GM21447 (cell line): ENCODE data around the gene VEGFA.

Experiments
- ATAC-seq: cut with Tn5 transposase; IDR thresholded peaks from one replicate; pipeline ENCODE4 v1.9.1; 2021; ENCODE audit not compliant: unreplicated experiment

VEGFA gene

DNA sequence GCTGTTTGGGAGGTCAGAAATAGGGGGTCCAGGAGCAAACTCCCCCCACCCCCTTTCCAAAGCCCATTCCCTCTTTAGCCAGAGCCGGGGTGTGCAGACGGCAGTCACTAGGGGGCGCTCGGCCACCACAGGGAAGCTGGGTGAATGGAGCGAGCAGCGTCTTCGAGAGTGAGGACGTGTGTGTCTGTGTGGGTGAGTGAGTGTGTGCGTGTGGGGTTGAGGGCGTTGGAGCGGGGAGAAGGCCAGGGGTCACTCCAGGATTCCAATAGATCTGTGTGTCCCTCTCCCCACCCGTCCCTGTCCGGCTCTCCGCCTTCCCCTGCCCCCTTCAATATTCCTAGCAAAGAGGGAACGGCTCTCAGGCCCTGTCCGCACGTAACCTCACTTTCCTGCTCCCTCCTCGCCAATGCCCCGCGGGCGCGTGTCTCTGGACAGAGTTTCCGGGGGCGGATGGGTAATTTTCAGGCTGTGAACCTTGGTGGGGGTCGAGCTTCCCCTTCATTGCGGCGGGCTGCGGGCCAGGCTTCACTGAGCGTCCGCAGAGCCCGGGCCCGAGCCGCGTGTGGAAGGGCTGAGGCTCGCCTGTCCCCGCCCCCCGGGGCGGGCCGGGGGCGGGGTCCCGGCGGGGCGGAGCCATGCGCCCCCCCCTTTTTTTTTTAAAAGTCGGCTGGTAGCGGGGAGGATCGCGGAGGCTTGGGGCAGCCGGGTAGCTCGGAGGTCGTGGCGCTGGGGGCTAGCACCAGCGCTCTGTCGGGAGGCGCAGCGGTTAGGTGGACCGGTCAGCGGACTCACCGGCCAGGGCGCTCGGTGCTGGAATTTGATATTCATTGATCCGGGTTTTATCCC, at the start of gene VEGFA:
VEGFA (plus strand) TSS at position 686 of the 846 bp plus-strand sequence.
- ATAC-seq = peak; percentile 58

DNA sequence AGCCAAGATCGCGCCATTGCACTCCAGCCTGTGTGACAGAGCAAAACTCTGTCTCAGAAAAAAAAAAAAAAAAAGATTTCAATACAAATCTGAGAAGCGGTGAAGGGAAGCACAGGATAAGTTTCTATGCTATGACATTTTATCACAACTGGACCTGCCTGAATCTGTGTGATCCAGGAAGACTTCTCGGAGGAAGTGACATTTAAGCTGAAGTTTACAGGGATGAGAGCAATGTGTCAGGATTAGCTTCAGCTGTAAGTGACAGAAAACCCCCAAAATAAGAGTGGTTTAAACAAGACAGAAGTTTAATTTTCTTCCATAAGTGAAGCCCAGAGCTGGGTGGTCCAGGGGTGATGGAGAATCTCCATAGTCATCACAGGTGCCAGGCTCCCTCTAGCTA, 49.0 kb upstream of the VEGFA start:
- ATAC-seq = no peak

DNA sequence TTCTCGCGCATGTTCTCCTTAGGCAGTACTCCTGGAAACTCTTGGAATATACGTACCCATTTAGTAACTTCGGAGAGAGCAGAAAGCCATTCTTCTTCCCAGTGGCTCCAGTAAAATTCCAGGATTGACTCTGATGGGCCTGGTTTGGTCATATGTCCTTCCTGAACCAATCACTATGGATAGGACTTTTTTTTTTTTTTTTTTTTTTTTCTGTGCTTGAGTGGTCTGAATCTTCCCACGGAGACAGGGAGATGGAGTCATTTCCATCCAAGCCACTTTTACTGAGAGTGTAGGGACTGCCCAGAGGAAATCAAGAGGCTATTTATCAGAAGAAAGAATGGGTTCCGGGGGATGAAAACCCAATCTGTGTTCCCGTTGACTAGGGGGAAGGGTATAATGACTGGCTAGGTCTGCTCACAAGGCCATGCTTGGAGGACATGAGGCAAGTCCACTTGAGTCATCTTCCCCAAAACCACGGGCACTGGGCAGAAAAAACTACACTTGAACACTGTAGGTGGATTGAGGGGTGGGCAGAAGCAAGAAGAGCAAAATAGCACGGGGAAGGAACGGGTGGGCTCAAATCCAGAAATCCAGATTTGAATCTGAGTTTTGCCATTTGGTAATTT, 47.0 kb upstream of the VEGFA start:
- no peak for ATAC-seq

DNA sequence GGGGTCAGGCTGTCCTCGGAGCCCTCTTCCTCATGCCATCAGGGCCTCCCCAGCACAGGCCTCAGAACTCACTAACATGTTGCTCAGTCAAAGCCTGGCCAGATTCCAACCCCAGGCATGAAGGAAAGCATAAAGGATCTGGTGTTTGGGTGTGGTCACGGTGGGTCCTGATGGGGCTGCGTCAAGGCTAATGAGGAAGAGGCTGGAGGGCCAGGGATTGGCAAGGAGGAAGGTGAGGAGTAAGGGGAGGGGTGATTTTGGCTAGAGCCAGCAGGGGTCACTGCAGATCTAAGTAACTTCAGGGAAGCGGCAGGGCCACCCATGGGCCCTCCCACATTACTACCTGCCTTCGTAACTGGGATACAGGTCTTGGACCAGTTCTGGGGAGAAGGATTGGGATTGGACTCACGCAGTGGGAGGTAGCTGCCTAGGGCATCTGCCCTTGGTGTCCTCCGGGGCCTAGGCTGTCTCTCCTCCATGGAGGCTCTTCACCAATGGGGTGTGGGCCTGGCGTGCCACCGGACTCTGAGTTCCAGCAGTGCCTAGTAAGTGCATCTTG, 46.2 kb upstream of the VEGFA start:
- ATAC-seq = peak; percentile 60

DNA sequence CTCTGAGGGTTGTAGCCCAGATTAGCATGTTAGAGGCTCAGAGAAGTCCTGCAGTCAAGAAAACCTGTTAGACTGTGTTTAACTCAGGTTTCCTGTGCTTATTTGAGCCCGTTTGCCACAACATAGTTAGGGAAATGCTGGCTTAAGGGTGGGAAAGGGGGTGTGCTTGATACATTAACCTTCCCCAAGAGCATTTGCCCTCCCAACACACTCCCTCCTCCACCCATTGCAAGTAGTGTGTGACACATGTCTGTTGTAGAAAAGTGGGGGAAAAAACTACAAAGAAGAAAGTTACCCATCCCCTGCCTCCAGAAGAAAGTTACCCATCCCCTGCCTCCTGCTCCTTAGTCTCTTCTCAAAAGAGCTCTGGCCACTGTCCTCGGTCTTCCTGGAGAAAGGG, 45.7 kb upstream of the VEGFA start:
- ATAC-seq = no peak

DNA sequence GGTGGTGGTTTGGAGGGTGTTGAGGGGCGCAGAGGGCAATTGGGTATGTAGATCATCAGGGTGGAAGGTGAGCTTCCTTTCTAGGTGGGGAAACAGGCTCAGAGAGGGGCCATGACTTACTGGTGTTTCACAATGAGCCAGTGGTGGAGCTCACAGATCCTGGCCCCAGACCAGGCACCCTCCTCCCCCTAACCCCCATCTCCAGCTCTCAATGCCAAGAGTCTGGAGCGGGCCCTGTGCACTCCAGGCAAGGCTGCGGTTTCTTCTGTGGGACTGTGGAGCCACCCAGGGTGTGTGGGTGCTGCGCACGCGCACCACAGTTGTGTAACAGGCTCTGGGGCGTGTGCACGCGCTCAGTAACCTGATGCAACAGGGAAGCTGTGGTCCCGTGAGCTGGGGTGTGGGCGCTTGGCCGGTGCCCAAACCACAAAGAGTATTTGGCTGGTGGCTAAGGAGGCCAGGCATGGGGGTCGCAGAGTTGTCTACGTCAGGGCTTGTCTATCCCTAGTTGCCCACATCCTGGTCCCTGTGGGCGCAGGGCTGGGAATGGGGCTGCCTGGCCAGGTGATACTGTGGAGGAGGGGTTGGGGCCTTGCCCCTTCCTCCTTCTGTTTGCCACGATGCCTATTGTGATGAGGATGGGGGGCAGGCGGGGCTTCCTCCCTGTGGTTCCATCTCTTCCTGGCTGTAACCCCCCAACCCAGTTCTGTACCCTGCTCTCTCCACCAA, 44.9 kb upstream of the VEGFA start:
- peak; percentile 57 for ATAC-seq

DNA sequence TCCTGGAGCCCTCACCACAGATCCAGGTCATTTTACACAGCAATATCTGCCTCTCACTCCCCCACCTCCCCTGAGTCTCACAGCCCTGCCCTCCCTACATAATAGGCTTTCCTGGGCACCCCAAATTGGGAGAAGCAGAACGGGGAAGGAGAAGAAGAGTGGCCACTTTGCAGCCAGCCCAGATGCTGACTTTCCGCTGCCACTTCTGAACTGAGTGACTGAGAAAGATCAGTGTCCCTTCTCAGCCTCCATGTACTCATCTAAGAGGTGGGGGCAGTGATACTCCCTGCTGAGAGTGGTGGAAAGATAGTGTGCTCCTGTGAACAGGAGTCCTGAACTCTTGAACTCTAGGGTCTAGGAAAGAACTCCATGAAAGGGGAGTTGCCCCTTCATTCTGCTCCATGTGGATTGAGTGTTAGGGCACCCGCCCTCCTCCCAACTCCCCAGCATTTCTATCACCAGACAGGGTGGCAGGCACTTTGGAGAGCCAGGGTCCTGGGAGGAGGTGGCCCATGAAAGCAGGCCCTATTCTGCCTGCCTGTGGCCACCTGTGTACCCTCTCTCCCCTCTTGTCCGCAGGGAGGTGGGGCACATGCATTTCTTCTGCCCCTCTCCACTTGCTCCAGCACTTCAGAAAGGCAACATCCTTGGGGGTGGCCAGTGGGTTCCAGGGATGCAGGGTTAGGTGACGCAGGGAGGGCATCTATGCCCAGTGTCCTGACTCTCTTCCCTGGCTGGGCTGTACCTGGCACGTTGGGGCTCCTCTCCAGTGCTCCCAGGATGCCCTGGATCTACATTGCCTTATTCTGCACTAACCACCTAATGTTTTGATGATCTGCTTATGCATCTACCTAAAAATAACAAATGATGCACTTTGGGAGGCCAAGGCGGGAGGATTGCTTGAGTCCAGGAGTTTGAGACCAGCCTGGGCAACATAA, 44.1 kb upstream of the VEGFA start:
- no peak for ATAC-seq

DNA sequence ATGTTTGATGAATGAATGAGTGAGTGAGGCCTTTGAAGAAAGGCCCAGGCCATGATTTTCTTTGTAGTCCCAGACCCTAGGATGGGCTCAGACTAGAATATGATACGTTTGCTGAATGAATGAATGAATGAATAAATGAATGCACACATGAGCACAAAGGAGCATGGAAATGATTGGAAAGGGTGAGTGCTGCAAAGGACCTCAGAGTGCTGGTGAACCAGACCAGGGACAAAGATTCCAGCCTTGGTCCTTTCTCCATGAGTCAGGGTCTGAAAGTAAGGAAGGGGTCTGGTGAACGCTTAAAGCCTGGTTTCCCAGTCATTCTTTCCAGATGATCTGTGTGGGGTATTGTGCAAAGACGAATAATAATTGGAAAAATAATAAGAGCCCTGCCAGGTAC, 42.4 kb upstream of the VEGFA start:
- no peak for ATAC-seq

DNA sequence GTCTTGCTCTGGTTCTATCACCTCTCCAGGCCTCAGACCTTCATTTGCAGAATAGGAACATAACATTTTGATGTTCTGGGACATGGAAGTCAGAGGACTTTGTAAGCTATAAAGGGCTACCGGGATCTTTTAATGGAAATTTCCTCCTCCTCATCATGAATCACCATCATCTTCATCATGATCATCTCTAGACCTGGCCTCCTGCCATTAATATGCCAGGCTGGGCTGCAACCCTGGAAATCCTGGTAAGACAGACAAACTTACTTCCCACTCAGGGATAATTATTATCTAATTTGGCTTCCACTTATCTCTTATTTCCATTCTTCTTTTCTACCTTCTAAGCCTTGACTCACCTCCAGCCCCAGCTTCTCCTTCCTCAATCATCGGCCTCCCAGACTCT, 41.4 kb upstream of the VEGFA start:
- ATAC-seq = no peak

DNA sequence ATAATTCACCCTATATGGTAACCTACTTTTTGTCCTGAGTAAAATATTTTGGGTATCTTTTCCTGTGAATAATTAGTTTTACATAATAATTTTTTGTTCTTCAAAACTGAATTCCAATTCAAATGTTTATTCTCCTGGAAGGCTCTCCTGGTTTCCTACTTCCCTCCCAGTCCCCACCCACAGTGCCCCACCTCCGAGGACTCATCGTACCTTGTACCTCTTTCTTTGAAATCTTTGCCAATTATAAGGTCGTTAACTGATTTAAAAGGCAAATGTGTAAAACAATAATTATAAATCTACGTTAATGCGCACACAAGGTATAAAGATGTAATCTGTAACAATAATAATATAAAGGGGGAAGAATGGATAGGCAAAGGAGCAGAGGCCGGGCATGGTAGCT, 40.5 kb upstream of the VEGFA start:
- ATAC-seq = no peak

DNA sequence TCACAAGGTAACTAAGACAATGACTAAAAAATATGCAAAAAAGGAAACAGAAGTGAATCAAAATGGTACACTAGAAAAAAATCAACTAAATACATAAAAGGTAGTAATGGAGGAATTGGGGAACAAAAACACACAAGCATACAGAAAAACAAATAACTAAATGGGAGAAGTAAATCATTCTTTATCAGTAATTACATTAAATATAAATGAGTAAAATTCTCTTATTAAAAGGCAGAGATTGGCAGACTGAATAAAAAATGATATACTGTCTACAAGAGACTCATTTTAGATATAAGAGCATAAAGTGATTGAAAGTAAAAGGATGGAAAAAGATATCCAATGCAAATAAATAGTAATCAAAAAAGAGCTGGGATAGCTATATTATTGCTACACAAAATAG, 39.4 kb upstream of the VEGFA start:
- ATAC-seq = no peak

DNA sequence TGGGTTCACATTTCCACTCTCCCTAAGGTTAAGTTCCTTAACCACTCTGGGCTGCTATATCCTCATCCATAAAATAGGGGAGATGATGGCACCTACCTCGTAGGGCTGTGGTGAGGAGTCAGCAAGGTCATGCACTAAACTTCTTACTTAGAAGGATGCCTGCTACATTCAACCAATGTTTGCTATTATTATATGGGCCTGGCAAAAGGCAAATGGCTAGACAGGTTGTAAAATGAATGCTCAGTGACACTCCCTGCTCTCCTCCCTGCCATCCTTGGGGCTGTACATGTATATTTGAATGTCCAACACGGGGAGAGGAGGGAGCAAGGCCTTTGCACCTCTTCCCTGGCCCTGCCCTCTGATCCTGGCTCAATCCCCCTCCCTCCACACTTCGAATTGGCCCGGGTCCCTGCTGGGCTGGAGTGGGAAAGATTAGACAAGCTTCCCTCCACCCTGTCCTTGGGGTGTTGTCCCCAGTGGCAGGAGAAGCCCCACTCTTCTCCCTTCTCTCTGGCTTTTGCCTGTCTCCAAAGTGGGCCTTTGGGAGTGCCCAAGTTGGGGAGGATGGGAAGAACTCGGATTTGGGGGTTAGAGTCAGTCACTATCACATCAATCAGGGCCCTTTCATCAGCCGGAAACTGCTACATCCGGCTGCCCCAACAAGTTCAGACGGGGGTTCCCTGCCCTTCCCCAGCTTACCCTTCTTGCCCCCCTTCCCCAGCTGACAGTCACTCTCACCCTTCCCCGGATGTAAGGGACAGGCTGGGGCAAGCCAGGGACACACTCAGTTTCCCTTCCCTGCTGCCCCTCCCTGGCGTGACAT, 36.3 kb upstream of the VEGFA start:
- peak; percentile 89 for ATAC-seq

DNA sequence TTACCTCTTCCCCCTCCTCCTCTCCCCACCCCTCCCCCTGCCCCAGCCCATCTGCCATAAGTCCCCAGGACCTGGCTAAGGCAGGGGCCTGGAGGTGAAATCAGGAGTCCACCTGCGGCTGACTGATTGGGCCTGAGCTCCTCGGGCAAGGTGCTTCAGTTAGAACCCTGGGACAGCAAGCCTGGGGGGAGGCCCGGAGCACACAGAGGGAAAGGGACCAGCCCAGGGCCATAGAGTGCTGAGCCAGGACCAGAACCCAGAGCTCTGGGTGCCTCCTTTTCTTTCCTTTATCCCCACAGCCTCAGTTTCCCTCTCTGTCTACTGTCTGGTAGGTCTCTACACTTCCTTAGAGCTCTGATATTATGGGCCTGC, 35.7 kb upstream of the VEGFA start:
- ATAC-seq = peak; percentile 30

DNA sequence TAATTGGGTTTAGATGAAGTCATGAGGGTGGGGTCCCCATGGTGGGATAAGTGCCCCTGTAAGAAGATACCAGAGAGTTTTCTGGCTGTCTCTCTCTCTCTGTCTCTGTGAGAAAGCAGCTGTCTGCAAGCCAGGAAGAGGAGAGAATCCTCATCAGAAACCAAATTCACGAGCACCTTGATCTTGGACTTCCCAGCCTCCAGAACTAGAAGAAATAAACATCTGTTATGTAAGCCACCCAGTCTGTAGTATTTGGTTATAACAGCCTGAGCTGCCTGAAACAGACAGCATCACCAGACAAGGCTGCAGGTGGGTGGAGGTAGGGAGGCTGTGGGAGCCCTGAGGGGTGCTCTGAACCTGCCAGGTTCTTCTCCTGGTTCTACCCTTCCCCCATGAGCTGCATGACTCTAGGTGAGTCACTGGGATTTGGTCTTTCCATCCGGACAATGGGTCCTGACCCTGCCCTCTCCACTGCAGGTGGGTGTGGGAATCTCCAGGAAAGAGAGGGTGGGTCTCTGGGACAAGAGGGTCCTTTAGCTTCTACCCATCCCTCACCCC, 34.3 kb upstream of the VEGFA start:
- no peak for ATAC-seq

DNA sequence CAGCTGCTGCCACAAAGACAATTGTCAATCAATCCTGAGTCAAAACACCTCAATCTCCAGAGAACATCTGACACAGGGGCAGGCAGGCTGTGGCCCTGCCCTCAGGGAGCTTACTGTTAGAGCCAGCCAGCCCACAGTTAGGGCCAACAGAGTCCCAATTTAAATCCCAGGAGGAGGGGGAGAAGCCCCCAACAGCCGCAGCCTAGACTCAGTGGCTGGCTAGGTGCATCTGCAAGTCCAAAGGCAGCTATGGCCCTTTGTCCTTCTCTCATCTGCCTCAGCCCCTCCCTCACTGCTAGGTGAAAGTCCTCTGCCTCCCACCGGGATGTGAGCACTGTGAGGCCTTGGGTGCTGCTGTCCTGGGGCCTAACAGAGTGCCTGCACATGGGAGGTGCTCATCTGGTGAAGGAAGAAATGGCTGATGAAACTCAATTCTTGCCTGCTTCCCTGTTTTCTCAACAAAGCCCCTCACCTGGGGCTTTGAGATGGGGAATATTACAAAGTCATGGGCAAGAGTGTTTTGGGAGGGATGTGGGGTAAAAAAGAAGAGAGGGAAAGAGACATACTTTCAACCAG, 33.7 kb upstream of the VEGFA start:
- ATAC-seq = no peak

DNA sequence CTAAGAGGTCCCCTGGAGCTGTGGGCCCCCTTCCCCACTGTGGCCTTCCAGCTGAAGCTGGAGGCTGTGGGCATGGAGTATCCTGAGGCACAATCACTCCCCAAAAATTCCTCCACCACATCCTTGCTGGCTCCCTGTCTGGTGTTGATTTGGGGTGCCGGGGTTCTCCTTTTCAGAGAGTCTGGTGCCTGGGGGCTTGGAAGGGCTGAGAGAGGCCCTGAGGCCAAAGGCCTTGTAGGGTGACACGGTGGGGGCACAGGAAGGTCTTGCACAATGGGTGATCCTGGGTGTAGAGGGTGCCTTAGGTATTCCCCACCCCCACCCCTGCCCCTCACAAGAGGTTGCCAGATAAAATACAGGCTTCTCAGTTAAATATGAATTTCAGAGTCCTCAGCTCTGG, 33.2 kb upstream of the VEGFA start:
- no peak for ATAC-seq

DNA sequence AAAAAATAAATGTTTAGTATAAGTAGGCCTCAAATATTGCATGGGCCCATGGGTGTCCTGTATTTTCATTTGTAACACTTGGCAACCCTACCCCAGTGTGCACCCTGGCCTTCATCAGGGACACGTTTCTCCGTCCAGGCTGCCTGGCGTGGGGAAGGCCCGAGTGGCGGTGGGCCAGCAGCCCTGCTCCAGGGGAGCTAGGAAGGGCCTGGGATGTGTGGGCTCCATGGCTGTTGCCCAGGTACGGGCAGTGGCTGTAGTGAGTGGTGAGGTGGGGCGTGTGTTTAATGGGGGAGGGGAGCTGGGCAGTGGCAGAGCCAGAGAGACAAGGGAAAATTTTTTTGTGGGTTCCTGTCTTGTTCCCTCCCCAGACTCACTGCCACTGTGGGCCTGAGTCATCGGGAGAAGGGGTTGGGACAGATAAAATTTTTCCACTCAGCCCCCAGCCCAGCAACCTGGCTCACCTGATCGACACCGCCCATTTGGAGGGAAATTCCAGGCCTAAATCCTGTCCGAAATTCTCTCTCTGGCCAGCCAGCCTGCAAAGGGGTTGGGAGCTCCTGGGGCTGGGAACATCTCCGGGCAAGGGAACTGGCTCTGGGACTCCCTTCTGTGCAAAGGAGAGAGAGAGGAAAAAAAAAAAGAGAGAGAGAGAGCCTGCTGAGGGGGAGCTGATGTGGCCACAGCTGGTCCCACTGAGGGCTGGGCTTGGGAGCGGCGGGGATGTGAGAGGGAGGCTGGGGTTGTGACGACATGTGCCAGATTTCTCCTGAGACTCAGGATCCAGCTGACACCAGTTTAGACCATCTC, 32.5 kb upstream of the VEGFA start:
- ATAC-seq = no peak

DNA sequence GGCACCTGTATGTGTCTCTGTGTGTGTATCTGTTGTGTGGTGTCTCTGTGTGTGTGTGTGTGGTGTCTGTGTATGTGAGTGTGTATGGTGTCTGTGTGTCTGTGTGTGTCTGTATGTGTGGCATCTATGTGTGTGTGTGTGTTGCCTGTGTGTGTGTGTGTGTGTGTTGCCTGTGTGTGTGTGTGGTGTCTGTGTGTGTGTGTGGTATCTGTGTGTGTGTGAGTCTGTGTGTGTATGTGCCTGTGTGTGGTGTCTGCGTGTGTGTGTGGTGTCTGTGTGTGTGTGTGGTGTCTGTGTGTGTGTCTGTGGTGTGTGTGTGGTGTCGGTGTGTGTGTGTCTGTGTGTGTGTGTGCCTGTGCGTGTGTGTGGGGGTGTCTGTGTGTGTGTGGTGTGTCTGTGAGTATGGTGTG, 31.7 kb upstream of the VEGFA start:
- ATAC-seq = no peak
